NCI-H2029 treated with DMSO at 0.1 percent for 48 hours (cell line): ENCODE data around the gene LZTR1.

Source experiments
- DNase-seq: peaks from one replicate; lab custom pipeline; 2025; lab: John Stamatoyannopoulos, UW

LZTR1 gene

GRCh38 chr22:21015466-21016006 lies 33.4 kb downstream of the LZTR1 start:
- no peak for DNase-seq

GRCh38 chr22:21016644-21017420 lies 34.7 kb downstream of the LZTR1 start:
- no peak for DNase-seq

- no peak for DNase-seq
Measured at GRCh38 chr22:21018314-21018713, 36.2 kb downstream of the LZTR1 start.

- DNase-seq = no peak
Measured at GRCh38 chr22:21020802-21021429, 38.8 kb downstream of the LZTR1 start.

- DNase-seq = no peak
Measured at GRCh38 chr22:21022507-21022906, 40.4 kb downstream of the LZTR1 start.

DNA sequence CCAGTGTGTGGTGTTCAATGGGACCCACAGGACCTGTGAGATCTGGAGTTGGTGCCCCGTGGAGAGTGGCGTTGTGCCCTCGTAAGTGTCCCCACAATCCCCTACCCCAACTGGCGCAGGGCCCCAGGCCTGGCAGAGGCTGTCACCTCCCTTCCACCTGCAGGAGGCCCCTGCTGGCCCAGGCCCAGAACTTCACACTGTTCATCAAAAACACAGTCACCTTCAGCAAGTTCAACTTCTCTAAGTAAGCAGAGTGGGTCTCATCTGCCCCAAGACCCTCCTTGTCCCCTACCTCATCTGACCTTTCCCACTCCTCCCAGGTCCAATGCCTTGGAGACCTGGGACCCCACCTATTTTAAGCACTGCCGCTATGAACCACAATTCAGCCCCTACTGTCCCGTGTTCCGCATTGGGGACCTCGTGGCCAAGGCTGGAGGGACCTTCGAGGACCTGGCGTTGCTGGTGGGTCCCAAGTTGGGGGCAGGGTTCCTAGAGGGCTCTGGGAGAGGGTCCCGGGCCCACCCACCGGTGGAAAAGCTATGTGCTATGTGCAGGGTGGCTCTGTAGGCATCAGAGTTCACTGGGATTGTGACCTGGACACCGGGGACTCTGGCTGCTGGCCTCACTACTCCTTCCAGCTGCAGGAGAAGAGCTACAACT lies 41.0 kb downstream of the LZTR1 start:
- no peak for DNase-seq

- no peak for DNase-seq
Measured at GRCh38 chr22:21025266-21025665, 43.2 kb downstream of the LZTR1 start.

GRCh38 chr22:21025763-21026755 lies 44.0 kb downstream of the LZTR1 start:
- DNase-seq = no peak

DNA sequence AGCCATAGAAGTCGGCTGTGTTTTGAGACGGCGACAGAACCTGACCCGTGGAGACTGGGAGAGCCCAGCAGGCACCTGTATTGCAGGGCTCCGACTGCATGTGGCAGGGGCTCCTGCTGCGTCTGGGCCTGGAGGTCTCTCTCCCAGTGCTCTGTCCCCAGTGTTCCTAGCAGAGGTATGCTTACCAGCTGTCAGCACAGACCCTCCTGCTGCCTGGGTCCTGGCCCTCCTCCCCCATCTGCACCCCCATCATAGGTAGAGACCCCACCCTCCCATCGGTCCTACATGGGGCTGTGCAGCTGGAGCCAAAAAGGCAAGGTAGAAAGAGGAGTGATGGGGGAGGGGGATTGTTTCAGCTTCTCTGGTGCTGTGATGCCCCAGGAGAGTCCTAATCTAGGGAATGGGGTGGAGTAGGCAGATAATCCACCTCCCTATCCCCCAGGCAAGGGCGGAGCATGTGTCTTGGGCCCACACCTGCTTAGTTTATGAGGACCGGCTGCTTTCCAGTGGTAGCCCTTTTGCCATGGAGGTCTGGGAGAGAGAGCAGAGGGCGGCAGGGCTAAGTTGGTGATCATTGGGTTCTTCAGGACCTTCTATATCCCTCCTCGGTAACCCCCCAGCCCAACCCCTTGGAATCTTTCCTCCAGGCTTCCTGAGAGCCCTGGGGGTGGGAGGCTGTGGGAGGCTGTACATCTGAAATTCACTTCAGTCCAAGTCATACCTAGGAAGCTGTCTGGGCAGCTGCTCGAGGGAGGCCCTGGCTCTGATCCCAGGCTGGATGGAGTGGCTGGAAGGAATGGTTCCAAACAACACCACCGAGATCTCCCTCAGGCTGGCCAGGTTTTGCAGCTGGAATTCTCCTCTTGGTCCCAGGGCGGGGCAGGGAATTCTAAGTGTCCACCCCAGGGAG lies 44.9 kb downstream of the LZTR1 start:
- DNase-seq = peak; percentile 27

DNA sequence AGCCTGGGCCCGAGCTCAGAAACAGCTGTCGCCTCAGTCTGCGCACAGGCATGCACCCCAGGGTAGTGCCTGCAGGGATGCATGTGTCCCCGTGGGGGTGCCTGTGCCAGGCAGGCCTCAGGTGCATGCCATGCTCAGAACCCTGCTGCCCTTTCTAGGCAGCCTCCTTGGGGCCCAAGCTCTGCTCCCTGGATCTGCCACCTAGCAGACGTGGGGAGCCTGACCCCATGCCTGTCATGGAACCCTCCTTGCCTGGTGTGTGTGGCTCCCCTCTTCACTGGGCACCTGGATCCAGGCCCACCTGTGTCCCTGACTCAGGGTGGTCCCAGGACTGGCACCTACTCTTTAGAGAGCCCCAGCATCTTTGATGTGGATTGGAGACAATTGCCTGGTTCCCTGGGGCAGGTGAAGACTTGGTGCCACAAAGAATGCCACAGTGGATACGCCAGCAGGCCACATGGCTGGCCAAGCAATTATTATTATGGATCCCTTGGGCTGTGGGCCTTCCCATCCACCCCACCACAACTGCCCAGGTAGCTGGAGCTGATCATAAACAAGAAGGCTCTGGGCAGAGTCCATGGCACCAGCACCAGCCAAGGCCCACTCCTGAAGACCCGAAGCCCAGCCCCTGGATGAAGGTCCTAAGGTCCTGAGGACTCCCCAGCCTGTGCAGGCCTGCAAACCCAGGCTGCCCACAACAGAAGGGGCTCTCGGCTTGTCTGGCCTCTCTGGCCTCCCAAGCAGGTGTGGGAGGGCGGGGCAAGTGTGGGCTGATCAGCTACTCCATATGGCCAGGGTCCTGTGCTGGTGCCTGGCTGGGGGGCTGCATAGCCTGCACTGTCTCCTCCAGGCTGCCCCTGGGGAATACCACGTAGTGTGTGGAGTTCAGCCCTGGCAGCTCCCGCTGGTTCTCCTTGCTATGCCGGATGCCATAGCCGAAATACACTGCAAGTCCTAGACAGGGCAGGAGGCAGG lies 46.5 kb downstream of the LZTR1 start:
- no peak for DNase-seq

- no peak for DNase-seq
Measured at GRCh38 chr22:21029486-21030025, 47.5 kb downstream of the LZTR1 start.

DNA sequence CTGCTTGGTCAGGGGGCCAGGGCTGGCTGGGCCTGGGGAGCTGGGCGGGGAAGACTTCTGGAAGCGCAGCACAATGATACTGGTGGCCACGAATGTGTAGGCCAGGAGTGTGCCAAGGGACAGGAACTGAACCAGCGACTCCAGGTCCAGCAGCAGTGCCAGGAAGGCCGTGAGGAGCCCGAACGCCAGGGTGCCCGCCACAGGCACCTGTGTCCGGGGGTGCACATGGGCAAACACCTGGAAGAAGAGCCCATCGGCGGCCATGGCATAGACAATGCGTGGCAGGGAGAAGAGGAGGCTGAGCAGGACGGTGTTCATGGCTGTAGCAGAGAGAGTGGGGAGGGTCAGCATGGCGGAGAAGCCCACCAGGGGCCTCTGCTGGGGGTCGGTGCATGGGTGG lies 47.9 kb downstream of the LZTR1 start:
- no peak for DNase-seq

- DNase-seq = no peak
Measured at GRCh38 chr22:21030621-21031544, 48.8 kb downstream of the LZTR1 start.

GRCh38 chr22:21031545-21032036 lies 49.5 kb downstream of the LZTR1 start:
- no peak for DNase-seq

DNA sequence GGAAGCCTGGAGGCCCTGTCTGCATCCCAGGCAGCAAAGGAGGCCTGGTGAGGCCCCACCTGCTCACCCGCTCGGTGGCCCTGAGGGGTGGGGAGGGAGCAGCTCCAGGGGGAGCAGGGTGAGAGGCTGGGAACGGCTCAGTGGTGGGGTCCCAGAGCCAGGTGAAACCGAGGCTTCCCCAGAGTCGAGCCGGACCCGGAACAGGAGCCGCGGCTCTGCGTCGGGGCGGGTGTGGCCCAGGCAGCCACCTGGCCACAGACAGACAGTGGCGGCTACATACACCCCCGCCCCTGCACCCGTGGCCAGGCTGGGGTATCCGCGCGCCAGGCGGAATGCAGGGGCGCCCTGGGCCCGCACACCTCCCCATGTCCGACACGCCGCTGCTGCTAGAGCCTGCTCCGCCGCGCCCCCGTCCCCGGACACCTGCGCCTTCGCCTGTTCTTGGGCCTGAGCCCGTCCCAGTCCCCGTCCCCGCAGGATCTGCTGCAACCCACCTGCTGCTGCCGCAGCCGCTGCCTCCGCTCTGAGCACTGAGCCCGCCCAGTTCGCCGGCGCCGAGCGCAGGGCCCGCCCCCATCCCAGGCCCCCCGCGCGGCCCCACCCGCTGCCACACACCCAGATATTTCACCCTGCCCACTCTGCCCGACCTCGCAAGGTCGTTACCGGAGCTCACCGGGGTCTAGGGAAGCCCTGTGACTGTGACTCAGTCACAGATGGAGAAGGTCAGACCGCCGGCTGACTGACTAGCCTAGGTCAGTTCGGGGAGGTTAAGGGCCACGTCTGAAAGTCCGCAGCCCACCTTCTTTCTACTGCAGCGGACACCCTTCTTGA lies 50.2 kb downstream of the LZTR1 start, which contains the start of gene SLC7A4:
SLC7A4 (minus strand) TSS at position 525 of the 831 bp plus-strand sequence. CDS start 749 bp downstream, outside the sequence.
- no peak for DNase-seq

- DNase-seq = no peak
Measured at GRCh38 chr22:21032868-21033688, 51.0 kb downstream of the LZTR1 start.
